Thyroid gland (tissue), 4 donors: ENCODE data around the gene PRKAA1. TPM values are rescaled to one million over a fixed set of nuclear protein-coding genes. Genes with fewer than 3 reads are reported as not detected.

Experiments used
- DNase-seq, 2 donors: peaks; one replicate each; pipeline ENCODE4 v3.0.0-alpha.2; 2019
- H3K27ac ChIP-seq, 3 donors: fragments of 200-600 bp; sonication (generic); 1 replicate in 2 of 3; 2 replicates in 1 of 3; pipeline ENCODE4 v1.5.1; 2016 to 2019; ENCODE audit warnings: mild to moderate bottlenecking in 1 of 3, moderate library complexity in 1 of 3
- H3K27me3 ChIP-seq: fragments of 200-600 bp; sonication (generic); one replicate; pipeline ENCODE4 v1.5.1; 2019
- H3K36me3 ChIP-seq, 2 donors: fragments of 200-600 bp; sonication (generic); one replicate each; pipeline ENCODE4 v1.5.1; 2016 to 2019
- H3K4me1 ChIP-seq, 2 donors: fragments of 200-600 bp; sonication (generic); one replicate each; pipeline ENCODE4 v1.5.1; 2017 to 2019
- H3K4me3 ChIP-seq, 3 donors: fragments of 200-600 bp; sonication (generic); replicated peaks in 1 of 3; 1 replicate in 2 of 3; 2 replicates in 1 of 3; pipeline ENCODE4 v1.5.1; 2016; ENCODE audit warnings: mild to moderate bottlenecking in 1 of 3
- H3K9me3 ChIP-seq: fragments of 200-600 bp; sonication (generic); one replicate; pipeline ENCODE4 v1.5.1; 2017
- POLR2A ChIP-seq, 2 donors: fragments of 450-650 bp; IDR thresholded peaks; one replicate each; pipeline ENCODE4 v1.6.1; 2017; ENCODE audit warnings: antibody characterized with exemption in 2 of 2, mild to moderate bottlenecking in 2 of 2, moderate library complexity in 1 of 2
- WGBS, 2 donors: methylation state at CpG; one replicate each; pipeline ENCODE4 v1.1.5; 2017; 5-methylcytosine and 5-hydroxymethylcytosine counted together
- intact Hi-C: fragments of 100-400 bp; cut with DNase I; formaldehyde crosslinking; loops from one replicate; pipeline ENCODE4 v1.15.1; 2023
- total RNA-seq, 4 donors: library from RNA; depleted of rRNA; stranded (reverse); fragments of >200 nt; gene quantifications; one replicate each; pipeline ENCODE4 v1.2.3, GENCODE V29; 2016
- TF ChIP-seq, protein P1 (sequence below), 6 experiments: fragments of 200-600 bp in 3 of 6; fragments of 450-650 bp in 3 of 6; sonication (generic) in 3 of 6; IDR thresholded peaks; one replicate each; pipeline ENCODE4 v1.5.1; 2016 to 2019; ENCODE audit warnings: antibody characterized with exemption in 6 of 6, mild to moderate bottlenecking in 2 of 6, inconsistent platforms in 1 of 6, moderate library complexity in 1 of 6

PRKAA1 gene
- total RNA-seq = 100 to 1,000 TPM in 3 of 4 donors, 10 to 100 TPM in 1; 83.1 to 134 (median 116) TPM

GRCh38 chr5:40798012-40798800, at the start of gene PRKAA1:
PRKAA1 (minus strand) TSS chr5:40798374; CDS start chr5:40798189, 185 bp downstream.
- peak within 1 kb of the TSS; percentile 86 to 93 (median 89) for H3K4me3 ChIP-seq
- H3K36me3 ChIP-seq = no peaks in the 10 kb centered on the region
- DNase-seq = peak; percentile 88
- WGBS, 2 donors = 0 to 2% methylated on average over 16 to 22 of the region's 70 CpGs
- H3K27ac ChIP-seq = peak within 1 kb of the TSS; percentile 88 to 94 (median 92)
- intact Hi-C loops = no loop called here
- no peaks in the 10 kb centered on the region for H3K27me3 ChIP-seq
- no peaks in the 10 kb centered on the region for H3K9me3 ChIP-seq
- TF ChIP-seq, protein P1, sequence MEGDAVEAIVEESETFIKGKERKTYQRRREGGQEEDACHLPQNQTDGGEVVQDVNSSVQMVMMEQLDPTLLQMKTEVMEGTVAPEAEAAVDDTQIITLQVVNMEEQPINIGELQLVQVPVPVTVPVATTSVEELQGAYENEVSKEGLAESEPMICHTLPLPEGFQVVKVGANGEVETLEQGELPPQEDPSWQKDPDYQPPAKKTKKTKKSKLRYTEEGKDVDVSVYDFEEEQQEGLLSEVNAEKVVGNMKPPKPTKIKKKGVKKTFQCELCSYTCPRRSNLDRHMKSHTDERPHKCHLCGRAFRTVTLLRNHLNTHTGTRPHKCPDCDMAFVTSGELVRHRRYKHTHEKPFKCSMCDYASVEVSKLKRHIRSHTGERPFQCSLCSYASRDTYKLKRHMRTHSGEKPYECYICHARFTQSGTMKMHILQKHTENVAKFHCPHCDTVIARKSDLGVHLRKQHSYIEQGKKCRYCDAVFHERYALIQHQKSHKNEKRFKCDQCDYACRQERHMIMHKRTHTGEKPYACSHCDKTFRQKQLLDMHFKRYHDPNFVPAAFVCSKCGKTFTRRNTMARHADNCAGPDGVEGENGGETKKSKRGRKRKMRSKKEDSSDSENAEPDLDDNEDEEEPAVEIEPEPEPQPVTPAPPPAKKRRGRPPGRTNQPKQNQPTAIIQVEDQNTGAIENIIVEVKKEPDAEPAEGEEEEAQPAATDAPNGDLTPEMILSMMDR (IDR thresholded peaks at IDR 0.05) = peak in 5 of 6 experiments; percentile 35 to 76 (median 66)
- TF ChIP-seq POLR2A (IDR thresholded peaks at IDR 0.05) = peak; percentile 24 to 70
- peaks cover 4 to 23% of the 10 kb centered on the region in 2 donors for H3K4me1 ChIP-seq

DNA sequence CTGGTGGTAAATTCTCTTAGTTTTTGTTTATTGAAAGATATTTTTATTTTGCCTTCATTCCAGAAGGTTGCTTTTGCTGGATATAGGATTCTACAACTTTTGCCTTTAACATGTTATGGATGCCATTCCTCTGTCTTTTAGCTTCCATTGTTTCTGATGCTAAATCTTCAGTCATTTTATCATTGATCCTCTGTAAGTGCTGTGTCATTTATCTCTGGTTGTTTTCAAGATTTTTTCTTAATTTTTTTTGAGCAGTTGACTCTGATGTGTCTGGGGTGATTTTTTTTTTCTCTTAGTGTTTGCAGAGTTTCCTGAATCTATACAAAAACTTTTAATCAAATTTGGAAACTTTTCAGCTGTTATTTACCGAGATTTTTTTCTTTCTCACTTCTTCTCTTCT, 49.4 kb upstream of the PRKAA1 start:
- no peak for TF ChIP-seq POLR2A (IDR thresholded peaks at IDR 0.05)
- TF ChIP-seq, protein P1 (IDR thresholded peaks at IDR 0.05) = no peak
- no peaks in the 10 kb centered on the region for H3K9me3 ChIP-seq
- 85 to 95% methylated on average over 1 of the region's 1 CpG for WGBS, 2 donors
- no peak for DNase-seq
- no peak overlapping the region for H3K4me3 ChIP-seq
- no peaks in the 10 kb centered on the region for H3K27me3 ChIP-seq
- peaks cover 5 to 9% of the 10 kb centered on the region in 2 donors for H3K4me1 ChIP-seq
- H3K27ac ChIP-seq = no peak overlapping the region
- H3K36me3 ChIP-seq = peaks cover 0 to 4% of the 10 kb centered on the region in 2 donors
- intact Hi-C loops = no loop called here

DNA sequence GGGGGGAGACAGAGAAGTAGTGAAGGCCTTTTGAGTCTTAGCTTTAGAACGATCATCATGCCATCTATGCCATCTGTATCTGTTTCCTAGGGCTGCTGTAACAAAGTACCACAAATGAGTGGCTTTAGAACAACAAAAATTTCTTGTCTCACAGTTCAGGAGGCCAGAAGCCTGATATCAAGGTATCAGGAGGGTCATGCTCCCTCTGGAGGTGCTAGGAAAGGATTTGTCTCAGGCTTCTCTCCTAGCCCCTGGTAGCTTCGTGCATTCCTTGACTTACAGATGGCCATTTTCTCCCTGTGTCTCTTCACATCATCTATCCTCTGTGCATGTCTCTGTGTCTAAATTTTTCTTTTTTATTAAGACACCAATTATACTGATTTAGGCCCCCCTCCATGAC, 48.2 kb upstream of the PRKAA1 start:
- Histone ChIP-seq H3K9me3 (no peaks in the 10 kb centered on the region), H3K36me3 (no peaks in the 10 kb centered on the region), H3K27ac (no peak overlapping the region), H3K27me3 (no peaks in the 10 kb centered on the region), H3K4me3 (no peak overlapping the region), H3K4me1 (peaks cover 9 to 13% of the 10 kb centered on the region in 2 donors)
- TF ChIP-seq POLR2A (IDR thresholded peaks at IDR 0.05) = no peak
- TF ChIP-seq, protein P1 (IDR thresholded peaks at IDR 0.05) = no peak
- DNase-seq = no peak
- 88 to 89% methylated on average over 2 of the region's 2 CpGs for whole genome bisulfite sequencing, 2 donors
- intact Hi-C loops = no loop called here

DNA sequence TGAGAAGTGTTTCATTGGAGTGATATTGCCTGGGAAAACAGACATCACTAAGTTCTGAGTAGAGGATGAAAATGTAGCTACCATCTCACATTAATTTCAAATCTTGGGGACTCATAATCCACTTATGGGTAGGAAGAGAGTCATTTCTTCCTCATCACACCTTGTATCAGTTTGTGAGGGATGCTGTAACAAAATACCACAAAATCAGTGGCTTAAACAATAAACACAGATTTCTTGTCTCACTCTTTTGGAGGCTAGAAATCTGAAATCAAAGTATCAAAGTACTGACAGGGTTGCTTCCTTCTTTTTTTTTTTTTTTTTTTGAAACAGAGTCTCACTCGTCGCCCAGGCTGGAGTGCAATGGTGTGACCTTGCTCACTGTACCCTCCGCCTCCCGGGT, 46.4 kb upstream of the PRKAA1 start:
- H3K36me3 ChIP-seq = no peaks in the 10 kb centered on the region
- intact Hi-C loops = no loop called here
- TF ChIP-seq POLR2A (IDR thresholded peaks at IDR 0.05) = no peak
- TF ChIP-seq, protein P1 (IDR thresholded peaks at IDR 0.05) = no peak
- H3K27ac ChIP-seq = no peak overlapping the region
- 95 to 100% methylated on average over 4 of the region's 4 CpGs for WGBS, 2 donors
- no peak for DNase-seq
- H3K9me3 ChIP-seq = no peaks in the 10 kb centered on the region
- no peaks in the 10 kb centered on the region for H3K27me3 ChIP-seq
- no peak overlapping the region for H3K4me3 ChIP-seq
- peaks cover 13% of the 10 kb centered on the region in 2 donors for H3K4me1 ChIP-seq

DNA sequence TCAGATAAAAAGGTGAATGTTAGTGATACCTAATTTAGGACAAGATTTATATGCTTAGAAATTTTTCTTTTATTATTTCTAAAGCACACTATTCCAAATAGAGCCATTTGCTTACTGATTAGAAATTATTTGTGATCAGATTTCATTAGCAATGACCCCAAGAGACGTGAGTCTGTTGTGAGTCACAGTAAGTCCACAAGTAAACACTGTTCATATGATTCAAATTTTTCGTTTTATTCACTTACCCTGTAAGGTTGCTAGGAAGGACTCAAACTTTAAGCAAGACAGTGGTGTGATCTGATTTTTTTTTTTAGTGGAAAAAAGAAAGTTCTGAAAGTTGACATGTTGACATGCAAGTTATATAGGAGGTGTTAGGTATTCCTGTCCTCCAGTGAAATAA, 44.2 kb upstream of the PRKAA1 start:
- DNase-seq = no peak
- TF ChIP-seq, protein P1 (IDR thresholded peaks at IDR 0.05) = no peak
- no peak for TF ChIP-seq POLR2A (IDR thresholded peaks at IDR 0.05)
- Histone ChIP-seq H3K36me3 (no peaks in the 10 kb centered on the region), H3K27ac (peak overlapping the region in 2 of 3 donors; percentile 84 to 86), H3K27me3 (no peaks in the 10 kb centered on the region), H3K4me3 (peak overlapping the region in 1 of 3 donors; percentile 27), H3K9me3 (no peaks in the 10 kb centered on the region), H3K4me1 (peaks cover 13% of the 10 kb centered on the region in 2 donors)
- 58 to 78% methylated on average over 2 of the region's 2 CpGs for WGBS, 2 donors
- intact Hi-C loops = no loop called here
